SU-DHL-6 (cell line): Measurements from ENCODE around the gene EXD1.

ENCODE experiments used
- H2AFZ ChIP-seq: fragments of 200-600 bp; sonication (generic); 2 replicates; pipeline ENCODE4 v1.6.1; 2014; ENCODE audit warnings: low read depth, mild to moderate bottlenecking, moderate library complexity, mixed read lengths, antibody characterized with exemption, low read length; ENCODE audit not compliant: severe bottlenecking
- H3F3A ChIP-seq: fragments of 200-600 bp; shearing (Covaris generic); 2 replicates; pipeline ENCODE4 v1.6.0; 2016; ENCODE audit warnings: antibody characterized with exemption, mild to moderate bottlenecking; ENCODE audit not compliant: insufficient read depth
- H3K27ac ChIP-seq: fragments of 200-600 bp; sonication (generic); 2 replicates; pipeline ENCODE4 v1.5.1; 2016; ENCODE audit warnings: low read depth, mild to moderate bottlenecking, low read length, moderate library complexity, mixed read lengths
- H3K27me3 ChIP-seq: fragments of 200-600 bp; sonication (generic), shearing (Covaris generic); 2 replicates; pipeline ENCODE4 v1.6.0; 2014; ENCODE audit warnings: mild to moderate bottlenecking, low read length
- H3K36me3 ChIP-seq: fragments of 200-600 bp; sonication (generic); 2 replicates; pipeline ENCODE4 v1.6.1; 2014; ENCODE audit warnings: mild to moderate bottlenecking, low read length, mixed read lengths
- H3K4me2 ChIP-seq: fragments of 300-600, 200-600 bp; shearing (Covaris generic), sonication (generic); 2 replicates; pipeline ENCODE4 v1.6.0; 2014; ENCODE audit warnings: low read length, low read depth, mild to moderate bottlenecking; ENCODE audit not compliant: poor library complexity, severe bottlenecking
- H3K4me3 ChIP-seq: fragments of 200-600 bp; sonication (generic); 2 replicates; pipeline ENCODE4 v1.5.1; 2014; ENCODE audit warnings: antibody characterized with exemption, low read length, mild to moderate bottlenecking, mixed read lengths; ENCODE audit not compliant: insufficient read depth, poor library complexity, severe bottlenecking
- H3K79me2 ChIP-seq: fragments of 200-600 bp; sonication (generic); 2 replicates; pipeline ENCODE4 v1.6.1; 2014; ENCODE audit warnings: mild to moderate bottlenecking, low read length, moderate library complexity; ENCODE audit not compliant: insufficient read depth
- H3K9ac ChIP-seq: fragments of 200-600 bp; sonication (generic); 2 replicates; pipeline ENCODE4 v1.7.0; 2014; ENCODE audit warnings: mild to moderate bottlenecking, low read length
- H3K9me2 ChIP-seq: fragments of 200-600 bp; sonication (generic); replicated peaks from 2 replicates; pipeline ENCODE4 v1.6.1; 2014; ENCODE audit warnings: low read length; ENCODE audit not compliant: insufficient read depth
- H3K9me3 ChIP-seq: fragments of 200-600 bp; sonication (generic); 2 replicates; pipeline ENCODE4 v1.6.1; 2014; ENCODE audit warnings: low read length, mixed read lengths; ENCODE audit not compliant: insufficient read depth
- H4K20me1 ChIP-seq: fragments of 200-600 bp; sonication (generic); 2 replicates; pipeline ENCODE4 v1.6.1; 2014; ENCODE audit warnings: low read depth, mild to moderate bottlenecking, antibody characterized with exemption, low read length, moderate library complexity, mixed read lengths
- EZH2phosphoT487 ChIP-seq: fragments of 200-600 bp; sonication (generic), shearing (Covaris generic); conservative IDR thresholded peaks from 2 replicates; pipeline ENCODE4 v1.6.1; 2018; ENCODE audit warnings: mild to moderate bottlenecking, antibody characterized with exemption, low read length, moderate library complexity, mixed read lengths
- TF ChIP-seq, protein P1 (sequence below): fragments of 200-600 bp; sonication (generic); IDR thresholded peaks from one replicate; pipeline ENCODE4 v1.5.1; 2017; ENCODE audit warnings: antibody characterized with exemption, mild to moderate bottlenecking, low read length, moderate library complexity; ENCODE audit not compliant: insufficient read depth, poor library complexity, severe bottlenecking

EXD1 gene

DNA sequence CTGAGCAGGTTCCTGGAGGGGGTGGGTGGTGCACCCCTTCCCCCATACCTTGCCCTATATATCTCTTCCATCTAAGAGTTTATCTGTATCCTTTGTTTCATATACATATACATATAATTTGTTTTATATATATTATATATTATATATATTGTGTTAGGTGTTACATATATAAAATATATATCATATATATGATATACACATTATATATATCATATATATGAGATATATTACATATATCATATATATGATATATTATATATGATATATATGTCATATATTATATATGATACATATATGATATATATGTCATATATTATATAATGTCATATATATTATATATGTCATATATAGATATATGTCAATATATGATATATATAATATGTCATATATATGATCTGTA is 31.1 kb downstream of the EXD1 start:
- H3F3A ChIP-seq: no peaks in the 10 kb centered on the region

DNA sequence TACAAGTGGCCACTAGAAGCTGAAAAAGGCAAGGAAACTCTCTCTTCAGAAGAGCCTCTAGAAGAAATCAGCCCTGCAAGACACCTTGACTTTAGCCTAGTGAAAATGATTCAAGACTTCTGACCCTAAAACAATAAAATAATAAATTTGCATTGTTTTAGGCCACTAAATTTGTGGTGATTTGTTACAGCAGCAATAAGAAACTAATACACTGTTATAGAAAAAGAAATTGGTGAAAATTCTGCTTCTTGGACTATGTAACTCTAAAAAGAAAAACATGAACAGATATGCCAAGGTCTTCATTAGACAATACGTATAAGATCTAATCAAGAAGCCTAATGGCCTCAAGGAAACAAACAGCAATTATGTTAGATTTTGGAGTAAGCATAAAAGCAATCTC is 36.1 kb downstream of the EXD1 start:
- Histone ChIP-seq H3K36me3 (no peaks in the 10 kb centered on the region), H3K4me2 (no peak overlapping the region), H3K9ac (no peak overlapping the region), H4K20me1 (no peaks in the 10 kb centered on the region), H3K9me3 (no peaks in the 10 kb centered on the region), H3K27me3 (no peaks in the 10 kb centered on the region), H3K27ac (no peak overlapping the region), H3K79me2 (no peaks in the 10 kb centered on the region), H3K9me2 (no peaks in the 10 kb centered on the region), H3K4me3 (no peak overlapping the region), H3F3A (no peaks in the 10 kb centered on the region), H2AFZ (no peak overlapping the region)
- TF ChIP-seq, protein P1, sequence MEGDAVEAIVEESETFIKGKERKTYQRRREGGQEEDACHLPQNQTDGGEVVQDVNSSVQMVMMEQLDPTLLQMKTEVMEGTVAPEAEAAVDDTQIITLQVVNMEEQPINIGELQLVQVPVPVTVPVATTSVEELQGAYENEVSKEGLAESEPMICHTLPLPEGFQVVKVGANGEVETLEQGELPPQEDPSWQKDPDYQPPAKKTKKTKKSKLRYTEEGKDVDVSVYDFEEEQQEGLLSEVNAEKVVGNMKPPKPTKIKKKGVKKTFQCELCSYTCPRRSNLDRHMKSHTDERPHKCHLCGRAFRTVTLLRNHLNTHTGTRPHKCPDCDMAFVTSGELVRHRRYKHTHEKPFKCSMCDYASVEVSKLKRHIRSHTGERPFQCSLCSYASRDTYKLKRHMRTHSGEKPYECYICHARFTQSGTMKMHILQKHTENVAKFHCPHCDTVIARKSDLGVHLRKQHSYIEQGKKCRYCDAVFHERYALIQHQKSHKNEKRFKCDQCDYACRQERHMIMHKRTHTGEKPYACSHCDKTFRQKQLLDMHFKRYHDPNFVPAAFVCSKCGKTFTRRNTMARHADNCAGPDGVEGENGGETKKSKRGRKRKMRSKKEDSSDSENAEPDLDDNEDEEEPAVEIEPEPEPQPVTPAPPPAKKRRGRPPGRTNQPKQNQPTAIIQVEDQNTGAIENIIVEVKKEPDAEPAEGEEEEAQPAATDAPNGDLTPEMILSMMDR: no peak
- TF ChIP-seq EZH2phosphoT487: no peak

More for the DNA sequence above, 31.1 kb downstream of the EXD1 start:
- Histone ChIP-seq H3K9ac (no peak overlapping the region), H3K4me2 (no peak overlapping the region), H3K9me3 (no peaks in the 10 kb centered on the region), H3K36me3 (no peaks in the 10 kb centered on the region), H3K4me3 (no peak overlapping the region), H3K27me3 (no peaks in the 10 kb centered on the region), H2AFZ (no peak overlapping the region), H4K20me1 (no peaks in the 10 kb centered on the region), H3K27ac (no peak overlapping the region), H3K79me2 (no peaks in the 10 kb centered on the region), H3K9me2 (no peaks in the 10 kb centered on the region)
- no peak for TF ChIP-seq EZH2phosphoT487
- TF ChIP-seq, protein P1: no peak

DNA sequence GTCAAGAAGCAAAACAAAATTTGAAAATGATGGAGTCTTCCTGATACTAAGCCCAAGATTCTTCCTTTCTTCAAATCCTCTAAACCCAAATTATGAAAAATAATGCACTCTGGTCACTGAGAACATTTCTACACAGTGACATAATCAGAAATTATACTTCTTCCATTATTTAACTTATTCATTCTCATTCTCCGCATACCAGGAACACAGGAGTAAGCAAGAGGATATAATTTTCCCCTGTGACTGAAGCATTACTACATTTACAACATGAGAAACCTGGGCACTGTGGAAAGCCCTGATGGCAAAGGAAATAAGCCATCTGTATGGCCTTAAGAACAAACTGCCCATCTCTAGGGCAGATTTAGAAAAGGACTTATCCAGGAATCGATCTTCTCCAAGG is 47.0 kb downstream of the EXD1 start:
- Histone ChIP-seq H3K9me3 (no peaks in the 10 kb centered on the region), H3K9ac (no peak overlapping the region), H2AFZ (no peak overlapping the region), H3K4me3 (no peak overlapping the region), H3F3A (no peaks in the 10 kb centered on the region), H3K9me2 (no peaks in the 10 kb centered on the region), H4K20me1 (no peaks in the 10 kb centered on the region), H3K36me3 (no peaks in the 10 kb centered on the region), H3K79me2 (no peaks in the 10 kb centered on the region), H3K4me2 (no peak overlapping the region), H3K27me3 (no peaks in the 10 kb centered on the region), H3K27ac (no peak overlapping the region)
- TF ChIP-seq, protein P1: no peak
- TF ChIP-seq EZH2phosphoT487: no peak

DNA sequence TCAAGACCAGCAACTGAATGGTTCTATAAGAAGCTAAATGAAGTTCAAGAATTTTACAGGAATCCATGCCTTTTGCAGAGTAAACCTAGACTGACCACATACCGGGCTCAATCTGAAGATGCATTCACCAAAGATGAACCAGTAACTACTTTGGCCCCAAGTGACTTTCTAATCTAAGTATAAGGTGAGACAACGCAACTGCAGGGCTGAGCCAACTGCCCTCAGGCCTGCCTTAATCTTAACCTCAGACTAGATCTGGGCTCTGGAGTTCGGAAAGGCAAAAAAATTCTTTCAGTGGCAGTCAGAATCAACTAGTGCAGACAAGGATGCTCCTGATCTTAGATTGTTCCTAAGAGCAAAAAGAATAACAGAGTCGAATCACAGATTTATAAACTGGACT is 48.3 kb downstream of the EXD1 start:
- Histone ChIP-seq H3K4me3 (no peak overlapping the region), H3K36me3 (no peaks in the 10 kb centered on the region), H3K4me2 (no peak overlapping the region), H4K20me1 (no peaks in the 10 kb centered on the region), H2AFZ (no peak overlapping the region), H3K27ac (no peak overlapping the region), H3K27me3 (no peaks in the 10 kb centered on the region), H3K9ac (no peak overlapping the region), H3F3A (no peaks in the 10 kb centered on the region), H3K9me2 (no peaks in the 10 kb centered on the region), H3K79me2 (no peaks in the 10 kb centered on the region), H3K9me3 (no peaks in the 10 kb centered on the region)
- no peak for TF ChIP-seq EZH2phosphoT487
- TF ChIP-seq, protein P1: no peak
